HL-60 (cell line): Measurements from ENCODE around the gene BLID.

Experiments
- DNase-seq, 2 experiments: peaks; one replicate each; pipeline ENCODE4 v3.0.0-alpha.2; 2010 to 2020; ENCODE audit warnings: low read depth in 1 of 2, low spot score in 1 of 2
- H3K27ac ChIP-seq: fragments of 250-450 bp; sonication (Bioruptor Pico); replicated peaks from 2 replicates; pipeline ENCODE4 v1.5.1; 2020; ENCODE audit warnings: mild to moderate bottlenecking, moderate library complexity
- H3K27me3 ChIP-seq: fragments of 250-450 bp; sonication (Bioruptor Pico); 2 replicates; pipeline ENCODE4 v1.5.1; 2021; ENCODE audit warnings: mild to moderate bottlenecking, moderate library complexity; ENCODE audit not compliant: insufficient read depth, poor library complexity, severe bottlenecking
- H3K4me3 ChIP-seq: replicated peaks from 2 replicates; pipeline ENCODE4 v1.5.1; 2011; ENCODE audit warnings: mild to moderate bottlenecking, control low read depth, low read length; ENCODE audit not compliant: insufficient read depth
- CTCF ChIP-seq: IDR thresholded peaks from one replicate; pipeline ENCODE4 v1.5.1; 2011; ENCODE audit warnings: low read length, control low read depth, inconsistent platforms; ENCODE audit not compliant: insufficient read depth
- GABPA ChIP-seq: IDR thresholded peaks from 2 replicates; pipeline ENCODE4 v1.6.1; 2012; ENCODE audit warnings: low read depth
- POLR2AphosphoS5 ChIP-seq: IDR thresholded peaks from 2 replicates; pipeline ENCODE4 v1.6.1; 2012; ENCODE audit warnings: low read depth
- REST ChIP-seq: IDR thresholded peaks from 2 replicates; pipeline ENCODE4 v1.6.1; 2012; ENCODE audit warnings: low read depth; ENCODE audit not compliant: insufficient replicate concordance
- SPI1 ChIP-seq: IDR thresholded peaks from 2 replicates; pipeline ENCODE4 v1.6.1; 2012; ENCODE audit warnings: low read depth, mild to moderate bottlenecking, borderline replicate concordance

BLID gene

GRCh38 chr11:122150216-122151124 lies 34.5 kb upstream of the BLID start:
- Histone ChIP-seq H3K27me3 (peaks cover 5% of the 10 kb centered on the region), H3K27ac (no peak overlapping the region), H3K4me3 (no peak overlapping the region)
- no peak for TF ChIP-seq SPI1
- TF ChIP-seq REST, result no peak
- DNase-seq, result no peak

- no peak overlapping the region for H3K4me3 ChIP-seq
- DNase-seq, result no peak
Observed at GRCh38 chr11:122149202-122149601, 33.2 kb upstream of the BLID start.

GRCh38 chr11:122146475-122146874 lies 30.5 kb upstream of the BLID start:
- TF ChIP-seq REST, result no peak
- TF ChIP-seq GABPA, result no peak
- no peak for TF ChIP-seq POLR2AphosphoS5
- no peak for TF ChIP-seq SPI1
- TF ChIP-seq CTCF, result no peak
- Histone ChIP-seq H3K4me3 (no peak overlapping the region), H3K27ac (no peak overlapping the region), H3K27me3 (peaks cover 5% of the 10 kb centered on the region)
- no peak for DNase-seq

More at GRCh38 chr11:122149202-122149601, 33.2 kb upstream of the BLID start:
- H3K27ac ChIP-seq, result no peak overlapping the region
- TF ChIP-seq POLR2AphosphoS5, result no peak
- no peak for TF ChIP-seq GABPA
- no peak for TF ChIP-seq REST
- no peak for TF ChIP-seq CTCF
- no peak for TF ChIP-seq SPI1
- peaks cover 5% of the 10 kb centered on the region for H3K27me3 ChIP-seq
